Caco-2 (cell line): ENCODE results near the gene RNF103. TPM values are rescaled to one million over a fixed set of nuclear protein-coding genes. Genes with fewer than 3 reads are reported as not detected.
A peak's percentile ranks its signal among the peaks of the same experiment; 100 is the strongest.
"Not testable (repeated sequence)": the region's sequence is repeated elsewhere in the genome, so short reads cannot be mapped to it uniquely, and the experiment has no call there.

ENCODE experiments used
- BruUV-seq: library from RNA; stranded (reverse); fragments of 400-500 nt; replicated peaks from 2 replicates; lab custom pipeline; 2021; lab: Mats Ljungman, UMichigan
- CTCF ChIA-PET: fragments of 300-600 bp; sonication (Branson Sonifier 250); formaldehyde crosslinking; loops from one replicate; lab custom pipeline; 2022; ENCODE audit warnings: antibody characterized with exemption; lab: Charles Lee
- POLR2A ChIA-PET: fragments of 300-600 bp; sonication (Branson Sonifier 250); formaldehyde crosslinking; loops from one replicate; lab custom pipeline; 2022; ENCODE audit warnings: antibody characterized with exemption; lab: Charles Lee
- DNase-seq, 2 experiments: peaks; one replicate each; pipeline versions ENCODE4 v3.0.0 to v3.0.0-alpha.2; 2020 to 2022
- H3K27me3 ChIP-seq: replicated peaks from 2 replicates; pipeline ENCODE4 v1.6.0; 2011; ENCODE audit warnings: low read length; ENCODE audit not compliant: control insufficient read depth, insufficient read depth
- H3K36me3 ChIP-seq: 2 replicates; pipeline ENCODE4 v1.5.1; 2011; ENCODE audit warnings: low read length; ENCODE audit not compliant: control insufficient read depth, insufficient read depth
- H3K4me1 ChIP-seq: fragments of 250-450 bp; sonication (Bioruptor Pico); 2 replicates; pipeline ENCODE4 v1.5.1; 2020; ENCODE audit warnings: mild to moderate bottlenecking
- H3K4me3 ChIP-seq: 2 replicates; pipeline ENCODE4 v1.5.1; 2011; ENCODE audit warnings: low read depth, mild to moderate bottlenecking, control low read depth, low read length
- H3K9me3 ChIP-seq: fragments of 250-450 bp; sonication (Bioruptor Pico); 2 replicates; pipeline ENCODE4 v1.5.1; 2020; ENCODE audit warnings: mild to moderate bottlenecking, moderate library complexity
- H3K27ac Mint-ChIP-seq: one replicate; pipeline ENCODE4 v1.8.0; 2022; ENCODE audit warnings: mixed read lengths; ENCODE audit not compliant: unreplicated experiment
- H3K27me3 Mint-ChIP-seq: one replicate; pipeline ENCODE4 v1.8.0; 2022; ENCODE audit warnings: mixed read lengths; ENCODE audit not compliant: insufficient read depth, unreplicated experiment
- H3K36me3 Mint-ChIP-seq: one replicate; pipeline ENCODE4 v1.8.0; 2022; ENCODE audit warnings: mild to moderate bottlenecking, mixed read lengths; ENCODE audit not compliant: insufficient read depth, unreplicated experiment
- H3K4me1 Mint-ChIP-seq: one replicate; pipeline ENCODE4 v1.8.0; 2022; ENCODE audit warnings: low read depth, mixed read lengths; ENCODE audit not compliant: unreplicated experiment
- H3K4me3 Mint-ChIP-seq: one replicate; pipeline ENCODE4 v1.8.0; 2022; ENCODE audit warnings: mild to moderate bottlenecking, moderate library complexity, mixed read lengths; ENCODE audit not compliant: unreplicated experiment
- H3K9me3 Mint-ChIP-seq: one replicate; pipeline ENCODE4 v1.8.0; 2022; ENCODE audit warnings: mixed read lengths; ENCODE audit not compliant: unreplicated experiment
- CTCF ChIP-seq, 2 experiments: fragments of 200-600 bp in 1 of 2; IDR thresholded peaks; 1 replicate in 1 of 2; 2 replicates in 1 of 2; pipeline versions ENCODE4 v1.5.1 to v1.8.0; 2011 to 2022; ENCODE audit warnings: antibody characterized with exemption in 1 of 2, control low read depth in 1 of 2, inconsistent platforms in 1 of 2, low read depth in 1 of 2, low read length in 1 of 2, mild to moderate bottlenecking in 1 of 2, moderate library complexity in 1 of 2; ENCODE audit not compliant: insufficient read depth in 1 of 2, severe bottlenecking in 1 of 2, unreplicated experiment in 1 of 2
- intact Hi-C: fragments of 100-400 bp; cut with micrococcal nuclease; formaldehyde crosslinking; loops from one replicate; pipeline ENCODE4 v1.10.0; 2022; ENCODE audit not compliant: unreplicated experiment
- total RNA-seq: library from RNA; stranded (reverse); gene quantifications from 2 replicates; pipeline ENCODE4 v1.2.3, GENCODE V29; 2022

Gene RNF103
- total RNA-seq, 1 experiment from 2014 or later: 21.8 TPM

GRCh38 chr2:86671337-86671981 is 47.8 kb upstream of the RNF103 start:
- Mint-ChIP-seq H3K4me3 (no peak overlapping the region), H3K36me3 (no peaks in the 10 kb centered on the region), H3K27ac (no peak overlapping the region), H3K4me1 (peaks cover 25% of the 10 kb centered on the region), H3K27me3 (no peaks in the 10 kb centered on the region), H3K9me3 (peaks cover 6% of the 10 kb centered on the region)
- Histone ChIP-seq H3K4me1 (peaks cover 19% of the 10 kb centered on the region), H3K27me3 (no peaks in the 10 kb centered on the region), H3K9me3 (0 out of 2 replicates have a peak, but pooled peaks cover 3% of the 10 kb centered on the region), H3K36me3 (no peaks in the 10 kb centered on the region), H3K4me3 (no peak overlapping the region)
- no peak for TF ChIP-seq CTCF (IDR thresholded peaks at IDR 0.05; ENCODE audit: insufficient read depth in 1 of 2, low read depth in 1 of 2, low read length in 1 of 2, severe bottlenecking in 1 of 2, unreplicated experiment in 1 of 2)
- BruUV-seq: no TSS peak
- peak in 1 of 2 experiments; percentile 45 for DNase-seq
- POLR2A ChIA-PET: no interaction called here
- CTCF ChIA-PET: no interaction called here
- intact Hi-C loops: loop anchor here (1.0 to 10.0 kb wide), 3 partner anchors 48 to 157 kb away; partner anchors contain the start of genes CHMP3 and RNF103

DNA sequence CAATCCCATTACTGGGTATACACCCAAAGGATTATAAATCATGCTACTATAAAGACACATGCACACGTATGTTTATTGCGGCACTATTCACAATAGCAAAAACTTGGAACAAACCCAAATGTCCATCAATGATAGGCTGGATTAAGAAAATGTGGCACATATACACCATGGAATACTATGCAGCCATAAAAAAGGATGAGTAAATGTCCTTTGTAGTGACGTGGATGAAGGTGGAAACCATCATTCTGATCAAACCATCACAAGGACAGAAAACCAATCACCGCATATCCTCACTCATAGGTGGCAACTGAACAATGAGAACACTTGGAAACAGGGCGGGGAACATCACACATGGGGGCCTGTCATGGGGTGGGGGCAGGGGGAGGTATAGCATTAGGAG is 45.7 kb upstream of the RNF103 start:
- H3K36me3 Mint-ChIP-seq, H3K27me3 Mint-ChIP-seq, H3K36me3 ChIP-seq, POLR2A ChIA-PET, intact Hi-C loops, CTCF ChIA-PET, H3K27me3 ChIP-seq, H3K9me3 ChIP-seq, DNase-seq, BruUV-seq, H3K4me3 Mint-ChIP-seq, H3K27ac Mint-ChIP-seq, H3K4me3 ChIP-seq: not testable (repeated sequence)
- H3K4me1 ChIP-seq: peaks cover 19% of the 10 kb centered on the region
- peaks cover 20% of the 10 kb centered on the region for H3K4me1 Mint-ChIP-seq
- peaks cover 20% of the 10 kb centered on the region for H3K9me3 Mint-ChIP-seq

GRCh38 chr2:86661333-86661732 is 37.7 kb upstream of the RNF103 start:
- H3K9me3 ChIP-seq: peaks cover 20% of the 10 kb centered on the region; the same call in 1 of the 2 replicates
- ChIA-PET CTCF (no interaction called here), POLR2A (no interaction called here)
- Mint-ChIP-seq H3K36me3 (no peaks in the 10 kb centered on the region), H3K9me3 (peaks cover 35% of the 10 kb centered on the region), H3K4me1 (no peaks in the 10 kb centered on the region), H3K27ac (no peak overlapping the region), H3K4me3 (no peak overlapping the region), H3K27me3 (no peaks in the 10 kb centered on the region)
- intact Hi-C loops: no loop called here
- no peaks in the 10 kb centered on the region for H3K27me3 ChIP-seq
- no peak for TF ChIP-seq CTCF (IDR thresholded peaks at IDR 0.05; ENCODE audit: insufficient read depth in 1 of 2, low read depth in 1 of 2, low read length in 1 of 2, severe bottlenecking in 1 of 2, unreplicated experiment in 1 of 2)
- DNase-seq: no peak
- no TSS peak for BruUV-seq
- no peak overlapping the region for H3K4me3 ChIP-seq
- no peaks in the 10 kb centered on the region for H3K4me1 ChIP-seq
- no peaks in the 10 kb centered on the region for H3K36me3 ChIP-seq
